Activated CD8-positive, alpha-beta memory T cell treated with anti-CD3 and anti-CD28 coated beads for 48 hours (primary cell): ENCODE data around the gene NOC4L.
A peak's percentile ranks its signal among the peaks of the same experiment; 100 is the strongest.
"Not testable (repeated sequence)": the region's sequence is repeated elsewhere in the genome, so short reads cannot be mapped to it uniquely, and the experiment has no call there.

ENCODE experiments used
- DNase-seq, 3 experiments: peaks; one replicate each; pipeline ENCODE4 v3.0.0-alpha.2; 2020; ENCODE audit warnings: low read depth in 2 of 3, low spot score in 2 of 3

The NOC4L gene

DNA sequence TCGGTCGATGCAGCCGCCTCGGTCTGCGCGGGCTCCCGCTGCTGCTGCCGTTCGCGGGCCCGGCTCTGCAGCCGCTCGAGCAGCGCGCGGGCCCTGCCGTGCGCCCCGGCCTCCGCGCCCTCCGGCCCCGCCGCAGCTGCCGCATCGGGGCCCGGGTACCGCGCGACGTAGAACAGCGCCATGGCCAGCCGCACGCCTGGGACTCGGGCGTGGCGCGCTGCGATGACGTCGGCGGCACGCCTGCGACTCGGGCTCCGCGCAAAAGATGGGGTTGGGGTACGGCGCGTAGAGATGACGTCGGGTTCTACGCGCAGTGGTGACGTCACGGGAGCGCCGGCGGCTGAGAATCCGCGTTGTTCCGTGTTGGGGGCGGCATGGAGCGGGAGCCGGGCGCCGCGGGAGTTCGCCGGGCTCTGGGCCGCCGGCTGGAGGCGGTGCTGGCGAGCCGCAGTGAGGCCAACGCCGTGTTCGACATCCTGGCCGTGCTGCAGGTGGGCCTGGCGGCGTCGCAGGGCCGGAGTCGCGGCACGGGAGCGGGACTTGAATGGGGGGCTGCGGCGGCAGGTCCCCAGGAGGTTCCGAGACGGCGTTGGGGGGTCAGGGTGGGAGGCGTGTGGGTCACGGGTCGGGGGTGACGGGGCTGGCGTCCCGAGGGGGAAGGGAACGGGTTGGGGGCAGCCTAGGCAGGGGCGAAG is at the start of gene NOC4L, which contains the start of gene DDX51:
TSS of gene NOC4L (plus strand) at position 343 of the 695 bp plus-strand sequence. CDS start at position 375, 32 bp downstream.
TSS of gene DDX51 (minus strand) at position 205 of the 695 bp plus-strand sequence. CDS start at position 182, 23 bp downstream.
- DNase-seq = peak; percentile 94 to 98 (median 97)

DNA sequence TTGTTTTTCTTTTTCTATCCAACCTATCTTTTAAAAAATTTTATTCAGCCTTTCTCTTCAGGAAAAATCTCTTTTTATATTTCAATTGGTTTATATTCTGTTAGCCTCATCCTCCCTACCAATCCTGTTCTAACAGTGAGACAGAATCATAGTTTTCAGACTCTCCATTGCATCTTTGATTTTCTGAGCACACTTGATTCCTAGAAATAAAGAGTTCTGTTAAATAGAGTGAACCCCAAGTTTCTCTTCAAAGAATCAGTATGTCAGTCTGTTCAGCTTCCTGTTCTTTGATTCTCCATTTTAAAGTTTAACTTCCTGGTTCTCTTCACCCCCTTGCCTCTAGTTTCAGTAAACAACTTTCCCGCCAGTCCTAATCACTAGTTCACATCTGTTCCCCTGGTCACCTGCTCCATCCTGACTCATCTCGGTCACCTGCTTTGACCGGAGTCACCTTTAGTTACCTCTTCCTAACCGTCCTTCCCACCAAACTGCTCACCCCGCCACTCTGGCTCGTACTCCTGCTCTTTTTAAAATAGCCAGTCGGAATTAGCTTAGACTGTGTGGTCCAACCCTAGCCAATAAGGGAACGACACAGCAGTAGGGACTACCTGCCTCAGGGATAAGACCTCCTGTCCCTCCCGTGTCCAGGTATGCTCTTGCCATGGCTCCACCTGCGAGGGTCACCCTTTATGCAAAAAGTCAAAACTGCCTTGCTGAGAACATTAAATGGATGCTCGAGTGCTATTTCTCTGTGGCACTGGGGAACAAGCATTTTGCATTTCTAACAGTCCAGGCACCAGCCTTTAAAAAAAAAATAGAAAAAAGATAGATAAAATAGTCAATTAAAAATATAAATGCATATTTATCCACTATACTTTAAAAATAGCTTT is 48.5 kb upstream of the NOC4L start:
- no peak for DNase-seq

DNA sequence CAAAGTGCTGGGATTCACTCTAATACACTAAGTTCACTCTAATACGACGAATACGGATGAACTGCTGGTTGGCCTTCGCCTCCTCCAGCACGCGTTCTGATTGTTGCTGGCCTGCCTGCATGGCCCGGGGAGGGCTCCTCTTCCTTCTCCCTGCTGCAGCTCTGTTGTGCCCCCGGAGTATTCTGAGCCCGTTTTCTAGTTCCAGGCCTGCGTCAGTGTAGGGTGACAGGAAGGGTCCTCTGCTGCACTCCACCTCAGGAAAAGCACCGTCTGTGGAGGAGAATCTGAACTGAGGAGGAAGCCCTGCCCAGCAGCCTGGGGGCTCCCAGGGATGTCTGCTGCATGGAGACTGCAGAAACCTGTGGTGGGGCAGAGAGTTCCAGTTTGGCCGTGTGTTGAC is 44.5 kb upstream of the NOC4L start:
- no peak for DNase-seq

DNA sequence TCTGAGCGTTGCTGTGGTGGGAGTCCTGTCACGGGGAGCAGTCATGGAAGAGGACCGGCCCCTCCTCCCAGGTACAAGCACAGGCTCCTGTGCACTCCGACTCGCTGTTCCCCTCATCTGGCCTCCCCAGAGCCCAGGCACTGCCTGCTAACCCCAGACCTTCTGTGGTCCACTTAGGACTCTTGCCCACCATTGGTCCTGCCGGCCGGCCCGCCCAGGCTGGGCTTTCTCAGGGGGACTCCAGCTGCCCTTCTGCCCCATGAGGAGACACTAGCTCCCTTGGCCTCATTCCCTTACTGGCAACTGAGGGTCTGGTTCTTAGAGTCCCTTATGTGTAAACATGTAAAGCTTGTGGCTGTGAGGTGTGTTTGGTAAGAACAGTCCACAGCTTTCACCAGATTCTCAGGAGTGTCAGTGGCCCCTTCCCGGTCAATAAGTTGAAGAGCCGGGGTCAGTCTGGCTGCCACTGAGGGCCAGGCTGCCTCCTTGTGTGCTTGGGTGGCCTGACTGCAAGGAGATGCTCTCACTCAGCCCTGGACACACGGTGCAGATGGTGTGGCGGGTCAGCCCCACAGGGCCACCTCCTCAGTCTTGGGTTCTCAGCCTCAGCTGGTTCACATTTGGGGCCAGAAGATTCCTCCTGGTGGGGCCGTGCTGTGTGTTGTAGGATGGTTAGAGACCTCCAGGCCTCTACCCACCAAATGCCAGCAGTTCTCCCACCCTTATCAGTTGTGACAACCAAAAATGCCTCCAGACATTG is 43.8 kb upstream of the NOC4L start:
- no peak for DNase-seq

DNA sequence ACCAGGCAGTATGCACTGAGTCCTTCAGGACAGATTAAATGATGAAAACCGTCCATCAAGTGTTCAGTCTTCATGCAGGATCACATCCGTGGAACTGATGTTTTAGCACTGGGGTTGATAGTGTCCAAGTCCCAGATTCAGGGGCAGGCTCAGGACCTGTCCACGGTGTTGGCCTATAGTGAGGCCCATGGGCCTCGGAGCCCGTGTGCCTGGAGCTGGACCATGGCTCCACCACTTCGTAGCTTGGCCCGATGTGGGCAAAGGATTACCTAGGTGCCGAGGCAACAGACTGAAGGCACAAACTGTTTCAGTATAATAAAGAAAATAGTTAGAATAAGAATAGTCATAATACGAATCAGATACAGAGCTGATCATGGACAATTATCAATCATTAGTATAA is 42.0 kb upstream of the NOC4L start:
- no peak for DNase-seq

DNA sequence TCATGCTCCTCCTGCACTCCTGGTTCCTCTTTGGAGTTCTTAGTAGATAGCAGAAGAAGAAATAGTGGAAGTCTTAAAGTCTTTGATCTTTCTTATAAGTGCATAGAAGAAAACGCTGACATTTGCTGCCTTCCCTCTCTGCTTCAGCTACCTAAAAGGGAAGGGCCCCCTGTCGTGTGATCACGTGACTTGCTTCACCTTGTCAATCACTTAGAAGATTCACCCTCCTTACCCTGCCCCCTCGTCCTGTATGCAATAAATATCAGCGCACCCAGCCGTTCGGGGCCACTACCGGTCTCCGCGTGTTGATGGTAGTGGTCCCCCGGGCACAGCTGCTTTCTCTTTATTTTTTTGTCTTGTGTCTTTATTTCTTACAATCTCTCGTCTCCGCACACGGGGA is 41.2 kb upstream of the NOC4L start:
- DNase-seq = not testable (repeated sequence)

DNA sequence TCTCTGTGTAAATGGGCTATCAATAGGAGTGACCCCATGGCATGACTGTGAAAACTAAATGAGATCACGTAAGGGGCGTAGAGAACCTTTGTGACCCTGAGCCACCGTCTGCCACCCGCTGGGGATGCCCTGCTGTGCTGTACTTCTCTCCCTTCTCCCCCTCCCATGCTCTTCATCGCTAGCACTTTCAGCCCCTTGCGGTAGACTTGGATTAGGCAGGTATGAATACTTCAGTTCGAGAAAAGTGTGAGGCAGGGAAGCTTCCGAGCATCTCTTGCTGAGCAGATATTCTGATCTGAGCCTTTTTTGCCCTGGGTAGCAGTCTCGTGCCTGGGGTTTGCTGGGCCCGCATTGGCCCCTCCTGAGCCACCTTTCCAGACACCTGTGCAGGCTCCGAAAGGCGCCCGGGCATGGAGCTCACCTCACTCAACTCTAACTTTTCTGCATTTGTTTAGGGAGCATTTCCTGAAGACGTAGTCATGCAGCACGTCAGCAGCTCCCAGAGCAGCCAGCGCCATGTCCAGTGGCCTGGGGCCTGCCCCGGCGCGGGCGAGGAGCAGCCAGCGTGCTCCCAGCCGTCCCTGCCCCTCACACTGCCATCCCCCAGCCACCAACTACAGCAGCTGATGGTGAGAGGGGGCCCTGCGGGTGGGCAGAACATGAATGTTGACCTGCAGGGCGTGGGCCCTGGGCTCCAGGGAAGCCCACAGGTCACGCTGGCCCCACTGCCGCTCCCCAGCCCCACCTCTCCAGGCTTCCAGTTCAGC is 40.5 kb upstream of the NOC4L start:
- DNase-seq = no peak

DNA sequence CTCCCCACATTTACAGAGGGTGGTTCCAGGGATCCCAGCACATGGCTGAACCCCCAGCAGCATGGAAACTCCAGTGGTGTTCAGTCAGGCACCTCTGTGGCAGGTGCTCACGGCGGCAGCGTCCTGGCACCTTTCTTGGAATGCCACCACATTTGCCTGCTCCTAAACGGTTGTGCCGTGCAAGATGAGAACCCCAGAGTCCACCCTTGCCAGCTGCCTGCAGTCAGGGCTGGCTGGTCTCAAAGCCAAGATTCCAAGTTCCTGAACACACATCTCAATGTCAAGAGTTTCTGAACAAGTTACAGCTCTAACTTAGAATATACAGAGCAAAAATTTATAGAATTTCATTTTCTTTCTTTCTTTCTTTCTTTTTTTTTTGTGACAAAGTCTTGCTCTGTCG is 38.8 kb upstream of the NOC4L start:
- DNase-seq = no peak

DNA sequence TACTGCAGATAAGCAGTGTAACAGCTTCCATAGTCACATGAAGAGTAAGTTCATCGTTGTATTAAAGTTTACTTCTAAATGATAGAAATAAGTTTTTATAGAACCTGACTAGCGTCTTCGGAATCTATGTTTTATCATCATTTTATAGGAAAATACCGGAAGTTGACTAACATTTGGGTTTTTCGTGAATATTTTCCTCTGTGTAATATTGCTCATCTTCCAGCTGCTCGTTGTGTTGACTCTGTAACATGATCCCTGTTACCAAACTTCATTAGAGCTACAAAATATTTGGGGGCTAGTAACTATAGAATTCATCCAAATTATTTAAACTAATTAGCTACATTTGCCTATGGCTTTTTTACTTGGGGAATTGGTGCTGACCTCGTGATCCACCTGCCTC is 37.3 kb upstream of the NOC4L start:
- DNase-seq = no peak

DNA sequence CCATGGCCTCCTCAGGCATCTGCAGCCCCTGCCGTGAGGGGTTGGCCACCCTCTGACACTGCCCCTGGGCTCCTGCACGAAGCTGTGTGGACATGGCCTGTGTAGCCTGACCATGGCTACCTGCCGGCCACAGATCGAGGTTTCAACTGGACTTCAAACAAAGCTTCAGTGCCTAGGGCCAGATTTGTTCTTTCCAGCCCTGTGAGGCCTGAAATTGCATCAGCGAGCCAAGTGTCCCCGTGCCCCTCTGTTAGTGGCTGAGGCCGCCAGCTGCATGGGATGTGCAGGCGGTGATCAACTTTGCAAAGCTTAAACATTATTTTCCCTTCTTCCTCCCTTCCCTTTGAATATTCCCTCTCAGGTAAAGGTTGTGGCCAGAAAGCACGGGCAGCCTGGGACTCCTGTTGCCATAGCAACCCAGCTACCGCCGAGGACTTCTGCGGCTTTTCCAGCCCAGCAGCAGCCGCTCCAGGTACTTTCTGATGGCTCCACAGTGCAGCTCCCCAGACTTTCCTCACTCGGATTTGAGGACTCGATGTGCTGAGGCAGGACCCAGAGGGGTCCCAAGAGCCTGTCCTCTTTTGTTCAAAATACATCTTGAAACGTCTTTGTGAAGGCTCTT is 35.9 kb upstream of the NOC4L start:
- no peak for DNase-seq

DNA sequence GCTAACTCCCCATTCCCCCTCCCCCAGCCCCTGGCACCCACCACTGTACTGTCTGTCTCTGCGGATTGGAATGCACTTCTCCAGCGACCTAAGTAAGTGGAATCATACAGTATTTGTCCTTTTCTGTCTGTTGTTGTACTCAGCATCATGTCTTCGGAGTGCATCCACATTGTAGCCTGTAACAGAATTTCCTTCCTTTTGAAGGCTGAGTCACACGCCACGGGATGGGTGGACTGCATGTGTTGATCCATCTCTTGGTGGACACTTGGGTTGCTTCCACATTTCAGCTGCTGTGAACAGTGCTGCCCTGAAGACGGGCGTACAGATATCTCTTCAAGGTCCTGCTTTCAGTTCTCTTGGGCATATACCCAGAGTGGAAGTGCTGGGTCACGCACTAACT is 34.5 kb upstream of the NOC4L start:
- DNase-seq = no peak

DNA sequence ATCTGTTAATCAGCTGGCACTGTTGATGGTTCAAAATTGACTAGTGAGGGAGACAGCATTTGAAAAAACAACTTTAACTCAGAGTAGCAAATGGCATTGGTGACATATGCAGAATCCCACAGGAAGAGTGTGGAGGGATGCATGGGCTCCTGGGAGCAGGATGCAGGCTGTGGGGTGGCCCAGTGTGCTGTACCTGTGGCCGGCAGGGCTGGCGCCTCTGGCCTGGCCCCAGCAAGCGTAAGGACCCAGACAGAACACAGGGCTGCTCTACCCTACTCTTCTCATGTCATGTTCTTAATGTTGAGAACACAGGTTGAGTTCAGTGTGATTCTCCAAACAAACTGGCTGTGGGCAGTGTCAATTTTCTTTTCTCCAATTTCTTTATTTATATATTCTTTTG is 33.6 kb upstream of the NOC4L start:
- DNase-seq = no peak

DNA sequence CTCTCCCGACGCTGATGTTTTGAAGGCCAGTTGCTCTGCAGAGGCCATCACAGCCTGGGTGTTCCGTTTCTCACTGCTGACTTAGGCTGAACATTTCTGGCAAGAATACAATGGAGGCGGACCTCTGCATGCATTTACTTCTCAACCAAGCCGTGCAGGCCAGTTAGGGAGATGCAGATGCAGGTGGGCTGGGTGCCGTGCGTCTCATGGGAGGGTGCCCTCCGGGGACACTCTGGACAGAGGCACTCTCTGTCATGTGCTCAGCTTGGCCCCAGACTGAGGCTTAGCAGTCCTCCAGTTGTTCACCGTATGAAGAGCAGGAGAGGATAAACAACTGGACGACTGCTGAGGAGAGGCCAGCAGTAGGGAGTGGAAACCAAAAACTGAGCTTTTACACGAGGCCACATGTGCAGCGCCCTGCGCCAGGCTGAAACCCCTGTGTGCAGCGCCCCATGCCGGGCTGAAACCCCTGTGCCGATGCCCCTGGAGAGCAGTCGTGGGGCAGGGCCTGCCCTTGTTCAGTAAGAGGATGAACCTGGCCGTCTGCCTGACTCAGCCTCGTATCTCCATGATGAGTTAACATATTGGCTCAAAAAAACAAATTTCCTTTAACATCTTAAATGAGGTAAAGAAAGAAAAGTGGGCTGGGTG is 32.5 kb upstream of the NOC4L start:
- DNase-seq = no peak

DNA sequence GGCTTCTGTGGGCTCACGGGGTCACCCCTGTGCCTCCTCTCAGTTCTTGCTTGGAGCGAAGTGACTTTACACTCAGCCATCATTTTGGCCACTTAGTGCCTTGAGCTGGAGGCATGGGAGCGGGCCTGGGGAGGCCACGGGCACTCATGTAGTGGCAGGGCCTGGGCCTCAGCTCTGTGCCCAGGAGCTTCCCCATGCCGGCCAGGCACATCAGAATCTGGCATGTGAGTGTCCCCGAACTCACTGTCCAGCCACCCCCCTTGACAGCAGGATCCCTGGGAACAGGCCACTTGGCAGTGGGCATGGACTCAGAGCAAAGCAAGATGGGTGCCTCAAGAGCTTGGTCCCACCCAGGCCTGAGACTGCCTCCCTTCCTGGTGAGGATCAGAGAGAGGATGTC is 29.6 kb upstream of the NOC4L start:
- DNase-seq = no peak

DNA sequence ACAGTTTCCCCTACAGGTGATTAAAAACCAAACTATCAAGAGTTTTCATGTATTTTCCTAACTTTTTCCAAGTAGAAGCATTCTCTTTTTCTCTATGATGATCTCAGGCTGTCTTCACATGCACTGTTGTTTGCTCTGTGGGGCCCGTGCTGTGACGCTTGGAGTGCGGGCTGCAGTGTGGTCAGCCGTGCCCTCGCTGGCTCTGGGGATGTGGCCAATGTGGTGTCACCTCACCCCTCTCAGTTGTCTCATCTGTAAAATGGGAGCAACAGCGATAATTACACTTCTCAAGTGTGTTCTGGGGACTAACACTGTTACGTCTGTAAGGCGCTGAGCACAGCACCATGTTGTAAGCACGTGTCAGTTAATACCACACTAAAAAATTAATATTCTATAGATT is 28.8 kb upstream of the NOC4L start:
- no peak for DNase-seq

DNA sequence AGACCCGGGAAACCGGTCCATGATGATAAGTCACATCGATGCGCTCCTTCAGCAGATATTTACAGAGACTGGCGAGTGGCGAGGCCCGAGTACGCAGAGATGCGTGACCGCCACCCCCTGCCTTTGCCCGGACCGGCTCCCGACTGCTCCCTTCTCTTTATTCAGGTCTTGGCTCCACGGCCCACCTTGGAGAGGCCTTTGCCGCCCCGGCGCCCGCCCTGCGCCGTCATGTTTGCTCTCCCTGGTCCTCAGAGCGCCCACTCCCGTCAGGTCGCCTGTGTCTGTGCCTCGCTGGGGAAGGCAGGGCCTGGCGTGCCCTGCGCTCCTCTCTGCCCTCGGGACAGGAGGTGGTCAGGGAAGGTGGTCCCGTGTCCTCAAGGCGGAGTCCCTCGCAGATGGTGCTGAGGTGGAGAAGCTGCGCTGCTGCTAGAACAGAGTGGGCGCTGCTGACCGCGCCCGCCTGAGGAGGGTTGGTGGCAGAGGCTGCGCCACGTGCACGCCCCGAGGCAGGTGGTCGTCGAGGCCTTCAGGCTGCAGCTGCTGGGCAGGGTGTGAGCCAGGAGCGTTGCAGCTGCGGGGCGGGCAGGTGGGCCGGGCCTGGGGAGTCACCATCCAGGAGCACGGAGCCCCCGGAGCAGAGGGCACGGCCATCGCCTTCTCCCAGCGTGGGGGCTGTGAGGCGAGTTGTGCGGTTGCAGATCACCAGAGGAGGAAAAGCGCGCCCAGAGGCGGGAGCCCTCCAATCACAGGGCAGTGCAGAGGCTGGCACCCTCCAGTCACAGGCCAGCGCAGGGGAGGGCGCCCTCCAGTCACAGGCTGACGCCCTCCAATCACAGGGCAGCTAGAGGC is 27.3 kb upstream of the NOC4L start:
- no peak for DNase-seq

DNA sequence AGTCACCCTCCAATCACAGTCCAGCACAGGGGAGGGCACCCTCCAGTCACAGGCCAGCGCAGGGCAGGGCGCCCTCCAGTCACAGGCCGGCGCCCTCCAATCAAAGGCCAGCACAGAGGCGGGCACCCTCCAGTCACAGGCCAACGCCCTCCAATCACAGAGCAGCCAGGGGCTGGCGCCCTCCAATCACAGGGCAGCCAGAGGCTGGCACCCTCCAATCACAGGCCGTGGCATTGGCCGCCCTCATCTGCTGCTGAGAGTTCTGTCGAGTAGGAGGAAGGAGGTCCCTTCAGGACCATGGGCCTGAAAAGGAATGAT is 26.7 kb upstream of the NOC4L start:
- DNase-seq = no peak

DNA sequence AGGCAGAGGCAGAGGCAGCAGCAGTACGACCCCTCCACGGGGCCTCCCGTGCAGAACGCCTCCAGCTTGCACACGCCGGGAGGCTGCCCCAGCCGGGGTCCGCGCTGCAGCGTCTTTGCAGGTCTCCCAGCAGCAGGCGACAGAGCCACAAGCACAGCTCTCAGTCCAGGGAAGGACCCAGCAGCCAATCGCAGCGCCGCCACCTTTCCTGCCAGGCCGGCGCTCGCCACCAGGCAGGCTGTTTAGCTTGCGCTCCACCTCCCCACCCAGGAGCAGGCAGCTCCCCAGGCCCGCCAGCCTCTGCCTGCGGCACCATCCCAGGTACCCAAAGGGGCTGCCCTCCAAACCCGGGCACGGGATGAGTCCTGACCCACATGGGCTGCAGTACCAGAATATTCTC is 25.4 kb upstream of the NOC4L start:
- no peak for DNase-seq

DNA sequence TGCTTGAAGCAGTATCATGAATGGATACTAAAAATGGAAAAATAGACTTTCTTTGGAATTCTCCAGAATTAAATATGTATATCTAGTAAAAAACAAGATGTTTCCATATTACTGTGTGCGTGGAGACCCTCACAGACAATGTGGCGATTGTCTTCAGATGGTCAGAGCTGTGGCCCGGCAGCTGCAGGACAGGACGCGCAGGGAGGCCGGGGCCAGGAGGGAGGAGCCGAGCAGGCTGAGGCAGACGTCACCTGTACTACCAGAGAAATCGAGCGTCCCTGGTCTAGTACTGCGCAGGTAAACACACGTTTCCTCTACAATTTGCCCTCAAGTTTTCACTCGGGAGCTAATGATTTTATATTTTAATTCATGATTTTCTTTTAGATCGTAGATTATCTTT is 23.0 kb upstream of the NOC4L start:
- DNase-seq = no peak
